HG03354 (cell line): ENCODE data around the gene LGALS9.
A peak's percentile ranks its signal among the peaks of the same experiment; 100 is the strongest.

Source experiments
- ATAC-seq: cut with Tn5 transposase; IDR thresholded peaks from one replicate; pipeline ENCODE4 v1.9.1; 2021; ENCODE audit warnings: mild to moderate bottlenecking; ENCODE audit not compliant: unreplicated experiment, poor library complexity, severe bottlenecking

Gene LGALS9

DNA sequence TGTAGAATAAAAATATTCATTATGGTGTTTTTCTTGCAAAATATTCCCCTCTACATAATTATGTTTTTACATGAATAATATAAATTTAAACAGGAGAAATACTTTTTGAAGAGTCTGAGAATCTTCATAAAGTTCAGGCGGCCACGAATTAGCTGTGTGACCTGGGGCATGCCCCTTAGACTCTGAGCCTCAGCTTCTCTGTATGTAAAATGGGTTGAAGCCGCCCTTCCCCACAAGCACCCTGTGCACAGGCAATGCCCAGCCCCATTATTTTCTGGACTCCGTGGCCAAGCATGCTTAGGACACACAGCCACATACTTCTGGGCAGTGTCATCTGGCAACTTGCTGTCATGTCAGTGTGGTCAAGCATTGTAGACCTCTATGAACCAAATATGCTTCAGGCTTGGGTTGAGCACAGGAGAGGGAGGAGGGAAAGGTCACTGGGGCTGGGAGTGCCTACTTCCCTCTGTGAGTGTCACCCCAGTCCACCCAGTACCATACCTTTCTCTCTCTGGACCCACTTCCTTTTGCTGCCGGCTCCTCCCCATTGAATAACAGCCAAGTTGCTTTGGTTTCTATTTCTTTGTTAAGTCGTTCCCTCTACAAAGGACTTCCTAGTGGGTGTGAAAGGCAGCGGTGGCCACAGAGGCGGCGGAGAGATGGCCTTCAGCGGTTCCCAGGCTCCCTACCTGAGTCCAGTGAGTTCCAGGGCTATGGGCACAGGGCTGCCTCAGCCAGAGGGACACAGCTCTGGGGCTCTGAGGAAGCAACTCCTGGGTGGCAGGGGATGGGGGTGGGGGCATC is at the start of gene LGALS9:
Gene LGALS9 (plus strand): TSS at position 582 of the 804 bp plus-strand sequence. CDS start 78 bp downstream, at position 660.
- ATAC-seq = peak; percentile 59

DNA sequence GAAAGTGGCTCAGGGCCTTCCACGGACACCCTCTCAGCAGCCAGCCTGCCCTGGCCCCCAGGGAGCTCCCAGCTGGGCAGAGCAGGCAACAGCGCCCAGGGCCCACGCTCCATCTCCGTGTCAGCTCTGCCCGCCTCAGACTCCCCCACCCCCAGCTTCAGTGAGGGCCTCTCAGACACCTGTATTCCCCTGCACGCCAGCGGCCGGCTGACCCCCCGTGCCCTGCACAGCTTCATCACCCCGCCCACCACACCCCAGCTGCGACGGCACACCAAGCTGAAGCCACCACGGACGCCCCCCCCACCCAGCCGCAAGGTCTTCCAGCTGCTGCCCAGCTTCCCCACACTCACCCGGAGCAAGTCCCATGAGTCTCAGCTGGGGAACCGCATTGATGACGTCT is 48.3 kb upstream of the LGALS9 start:
- no peak for ATAC-seq

DNA sequence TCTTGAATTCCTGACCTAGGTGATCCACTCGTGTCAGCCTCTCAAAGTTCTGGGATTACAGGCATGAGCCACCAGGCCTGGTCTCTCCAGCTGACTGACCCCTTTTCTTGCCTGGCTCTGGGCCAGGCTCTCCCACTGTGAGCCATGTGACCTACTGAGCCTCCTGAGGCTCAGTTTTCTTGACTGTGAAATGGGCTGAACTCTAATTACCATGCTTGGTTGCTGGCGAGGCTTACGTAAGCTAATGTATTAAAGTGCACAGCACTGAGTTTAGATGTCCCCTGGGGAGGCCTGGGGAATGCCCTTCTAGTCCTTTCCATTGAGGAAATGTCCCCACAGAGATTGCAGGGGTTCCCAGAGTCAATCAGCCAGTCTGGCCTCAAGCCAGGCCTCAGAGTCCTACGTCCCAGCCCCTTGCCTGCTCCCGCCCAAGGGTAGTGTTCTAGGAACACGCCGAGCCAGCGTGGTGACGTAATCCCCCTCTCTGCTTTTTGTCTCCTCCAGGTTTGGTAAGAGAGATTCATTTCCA is 45.8 kb upstream of the LGALS9 start:
- no peak for ATAC-seq

GRCh38 chr17:27585792-27586191 is 45.2 kb upstream of the LGALS9 start:
- no peak for ATAC-seq

DNA sequence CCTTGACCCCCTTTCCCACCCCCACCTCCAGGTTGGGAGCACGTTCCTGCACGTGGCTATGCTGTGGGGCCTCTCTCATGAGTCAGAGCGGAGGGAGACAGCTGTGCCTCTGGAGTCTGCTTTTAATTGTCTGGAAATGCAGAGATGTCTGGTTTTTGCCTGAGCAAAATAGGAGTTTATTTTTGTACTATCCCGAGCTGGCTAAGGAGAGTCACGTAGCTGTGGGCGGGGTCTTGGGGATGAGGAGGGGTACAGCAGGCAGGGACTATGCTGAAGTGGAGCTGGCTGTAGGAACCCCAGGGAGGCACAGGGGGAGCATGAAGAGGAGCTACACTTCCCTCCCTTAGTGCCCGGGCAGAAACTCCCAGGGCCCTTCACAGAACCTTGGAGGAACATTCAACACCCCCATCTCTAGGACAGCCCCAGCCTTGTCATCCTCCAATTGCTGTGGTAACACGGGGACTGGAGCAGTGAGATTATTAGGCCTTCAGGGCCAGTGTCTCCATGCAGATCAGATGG is 44.7 kb upstream of the LGALS9 start:
- ATAC-seq = no peak

DNA sequence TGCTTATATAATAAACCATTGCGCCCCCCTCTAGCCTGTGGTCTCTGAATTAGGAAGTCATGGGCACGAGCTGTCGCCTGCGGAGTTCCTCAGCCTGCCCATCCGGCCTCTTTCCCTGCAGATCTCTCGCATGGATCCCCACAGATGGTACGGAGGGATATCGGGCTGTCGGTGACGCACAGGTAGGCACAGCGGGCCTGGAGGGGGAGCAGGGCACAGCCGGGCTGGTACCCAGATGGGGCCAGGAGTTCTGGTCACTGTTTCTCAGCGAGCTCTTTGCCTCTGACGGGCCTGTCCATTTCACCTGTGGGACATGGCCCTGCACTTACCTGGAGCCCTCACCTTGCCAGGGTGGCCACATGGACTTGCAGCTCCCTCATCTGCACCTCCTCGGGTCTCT is 42.6 kb upstream of the LGALS9 start:
- ATAC-seq = no peak

DNA sequence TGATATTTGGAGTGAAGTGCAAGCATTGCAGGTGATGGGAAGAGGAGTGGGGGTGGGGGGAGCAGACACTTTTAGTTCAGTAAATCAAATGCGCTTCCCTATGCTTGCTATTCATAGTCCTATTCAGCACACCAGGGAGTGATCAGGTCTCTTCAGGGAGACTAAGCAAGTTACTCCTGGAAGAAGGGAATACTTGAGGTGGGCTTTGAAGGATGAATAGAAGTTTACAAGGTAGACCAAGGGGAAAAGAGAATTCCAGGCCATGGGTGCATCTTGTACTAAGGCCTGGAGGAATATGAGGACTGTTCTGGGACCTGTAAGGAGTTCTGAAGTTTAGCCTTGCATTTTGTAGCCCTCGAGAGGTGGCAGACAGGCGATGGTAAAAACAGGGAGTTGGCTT is 40.1 kb upstream of the LGALS9 start:
- no peak for ATAC-seq

DNA sequence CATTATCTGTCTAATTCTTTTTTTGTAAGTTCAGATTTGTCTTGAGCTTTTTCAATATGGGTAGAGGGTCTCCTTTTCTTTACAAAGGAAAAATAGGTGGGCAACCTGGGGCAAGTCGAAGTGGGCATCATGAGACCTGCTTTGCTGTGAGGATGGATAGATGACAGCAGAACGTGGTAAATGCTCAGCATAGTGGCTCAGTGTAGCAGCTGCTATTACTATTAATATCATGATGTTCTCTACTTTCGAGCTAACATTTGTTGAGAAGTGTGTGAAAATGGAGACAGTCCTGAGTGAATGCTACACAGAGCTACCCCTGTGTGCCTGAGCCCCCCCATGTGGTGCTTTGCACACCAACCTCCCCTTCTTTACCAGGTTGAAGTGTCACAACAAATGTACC is 39.0 kb upstream of the LGALS9 start:
- ATAC-seq = no peak

DNA sequence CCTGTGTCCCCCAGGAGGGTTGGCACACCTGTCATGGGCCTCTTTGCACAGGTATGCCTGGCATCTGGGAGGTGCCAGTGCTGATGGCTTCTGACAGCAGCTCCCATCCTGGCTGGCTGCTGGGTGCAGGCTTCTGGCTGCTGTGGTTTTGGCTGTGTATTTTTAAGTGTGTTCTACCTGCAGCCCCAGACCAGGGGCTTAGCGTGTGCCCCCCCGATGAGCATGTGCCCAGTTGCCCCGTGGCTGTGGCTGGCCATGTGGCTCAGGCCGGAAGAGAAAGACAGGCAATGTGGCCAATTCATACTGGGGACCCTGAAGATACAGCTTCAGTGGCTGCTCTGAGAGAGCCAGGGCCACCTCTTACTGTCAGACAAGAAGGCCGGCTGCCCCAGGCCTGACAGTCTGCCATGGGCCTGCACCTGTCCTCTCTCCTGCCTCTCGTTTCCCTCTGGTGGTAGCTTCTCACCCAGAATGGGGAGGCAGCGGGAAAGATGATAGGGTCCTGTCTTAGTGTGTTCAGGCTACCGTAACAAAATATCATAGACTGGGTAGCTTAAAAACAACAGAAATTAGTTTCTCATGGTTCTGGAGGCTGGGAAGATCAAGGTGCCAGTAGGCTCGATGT is 37.6 kb upstream of the LGALS9 start:
- ATAC-seq = no peak

- no peak for ATAC-seq
These were observed 37.1 kb upstream of the LGALS9 start for GRCh38 chr17:27593857-27594255.

DNA sequence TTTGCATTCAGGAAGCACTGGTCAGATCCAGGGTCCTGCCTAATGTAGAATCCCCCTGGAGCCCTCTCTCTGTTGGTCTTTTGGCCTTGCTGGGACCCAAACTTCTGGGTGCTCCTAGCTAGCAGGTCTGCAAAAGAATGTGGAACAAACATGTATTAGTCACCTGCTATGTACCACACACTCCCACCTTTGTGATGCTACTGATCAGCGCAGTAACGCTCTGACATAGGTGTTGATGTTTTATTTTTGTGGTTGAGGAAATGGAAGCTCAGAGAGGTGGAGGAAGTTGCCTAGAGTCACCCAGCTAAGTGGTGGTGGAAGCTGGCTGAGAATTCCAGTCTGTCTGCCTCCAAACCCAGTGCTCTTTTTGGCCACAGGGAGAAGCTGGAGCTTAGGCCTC is 35.8 kb upstream of the LGALS9 start:
- no peak for ATAC-seq

- ATAC-seq = no peak
These were observed 34.9 kb upstream of the LGALS9 start for GRCh38 chr17:27596096-27596495.

- no peak for ATAC-seq
These were observed 34.3 kb upstream of the LGALS9 start for GRCh38 chr17:27596566-27597187.

DNA sequence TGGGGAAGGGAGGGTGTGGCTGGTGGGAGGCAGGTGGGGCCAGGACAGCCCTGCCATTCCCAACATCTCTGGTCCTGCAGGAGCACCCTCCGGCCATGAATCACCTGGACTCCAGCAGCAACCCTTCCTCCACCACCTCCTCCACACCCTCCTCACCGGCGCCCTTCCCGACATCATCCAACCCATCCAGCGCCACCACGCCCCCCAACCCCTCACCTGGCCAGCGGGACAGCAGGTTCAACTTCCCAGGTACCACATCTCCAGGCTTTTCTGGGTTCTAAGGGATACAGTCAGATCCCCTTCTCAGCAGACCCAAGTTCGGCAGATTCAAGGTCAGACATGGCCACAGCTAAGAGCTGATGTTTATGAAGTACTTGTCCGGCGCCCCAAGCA is 33.8 kb upstream of the LGALS9 start:
- no peak for ATAC-seq

GRCh38 chr17:27597783-27598320 is 33.1 kb upstream of the LGALS9 start:
- ATAC-seq = no peak

DNA sequence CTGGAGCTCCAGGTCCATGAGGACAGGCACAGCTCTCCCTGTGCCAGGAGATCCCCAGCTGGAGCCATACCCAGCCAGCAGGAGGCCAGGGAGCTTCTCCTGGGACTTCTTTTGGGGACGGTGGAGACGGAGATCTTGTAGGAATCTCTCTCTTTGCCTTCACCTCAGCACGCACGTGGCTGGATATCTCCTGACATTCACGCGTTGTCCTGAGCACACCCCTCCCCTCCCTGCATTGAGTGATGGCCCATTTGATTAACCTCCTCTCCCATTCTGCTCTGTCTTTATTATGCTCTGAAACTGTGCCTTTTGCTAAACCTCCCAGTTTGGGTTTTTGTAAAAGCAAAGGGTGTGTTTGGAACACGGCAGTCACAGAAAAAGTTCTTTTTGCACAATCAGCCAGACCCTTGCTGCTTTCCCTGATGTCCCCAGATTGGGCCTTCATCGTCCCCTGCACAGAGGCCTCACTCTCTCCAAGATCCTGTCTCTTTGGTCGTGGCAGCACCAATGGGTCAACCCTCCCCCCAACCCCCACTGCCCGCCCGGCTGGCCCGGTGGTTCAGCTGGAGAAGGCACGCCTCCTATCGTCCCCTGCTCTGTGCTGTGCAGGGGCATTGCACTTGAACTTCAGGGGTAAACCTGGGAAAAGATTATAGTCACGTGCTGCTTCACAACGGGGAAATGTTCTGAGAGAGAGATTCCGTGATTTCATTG is 32.5 kb upstream of the LGALS9 start:
- no peak for ATAC-seq

- no peak for ATAC-seq
These were observed 30.5 kb upstream of the LGALS9 start for GRCh38 chr17:27600471-27600870.

- no peak for ATAC-seq
These were observed 29.7 kb upstream of the LGALS9 start for GRCh38 chr17:27601069-27601974.

- no peak for ATAC-seq
These were observed 29.0 kb upstream of the LGALS9 start for GRCh38 chr17:27601975-27602302.
